Astrocyte of the hippocampus (primary cell): ENCODE measurements around the gene SERINC5.

Experiments used
- DNase-seq: peaks from one replicate; pipeline ENCODE4 v3.0.0; 2011; ENCODE audit warnings: low read depth, low spot score

The SERINC5 gene

DNA sequence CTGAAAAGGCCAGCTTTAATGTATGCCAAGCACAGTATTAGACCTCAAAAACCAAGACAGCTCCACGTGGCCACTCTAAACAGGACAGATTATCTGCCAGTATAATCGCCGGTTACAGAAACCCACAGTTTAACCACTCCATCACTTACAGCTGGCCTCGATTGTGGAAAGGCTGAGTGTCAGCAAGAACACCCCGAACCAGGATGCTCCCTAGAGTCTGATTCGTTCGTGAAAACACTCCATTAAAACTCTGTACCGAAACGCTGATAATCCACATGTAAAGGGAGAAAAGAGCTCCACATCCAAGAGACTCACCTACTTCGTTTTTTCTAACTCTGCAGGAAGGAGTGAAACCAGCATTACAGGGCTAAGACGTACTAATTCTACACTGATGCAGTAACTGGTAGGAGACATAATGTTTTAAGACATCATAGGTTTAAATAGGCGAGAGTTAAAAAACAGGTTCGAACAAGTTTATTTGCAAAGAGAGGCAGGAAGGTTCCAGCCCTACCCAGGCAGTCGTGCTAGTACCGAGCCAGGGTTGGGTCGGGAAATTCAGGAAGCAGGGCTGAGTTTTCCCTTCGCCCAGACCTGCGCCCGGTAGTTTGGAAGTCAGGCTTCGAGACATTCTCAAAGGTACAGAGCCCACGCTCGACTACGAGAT lies 949 bp downstream of the SERINC5 start:
- peak; percentile 58 for DNase-seq

DNA sequence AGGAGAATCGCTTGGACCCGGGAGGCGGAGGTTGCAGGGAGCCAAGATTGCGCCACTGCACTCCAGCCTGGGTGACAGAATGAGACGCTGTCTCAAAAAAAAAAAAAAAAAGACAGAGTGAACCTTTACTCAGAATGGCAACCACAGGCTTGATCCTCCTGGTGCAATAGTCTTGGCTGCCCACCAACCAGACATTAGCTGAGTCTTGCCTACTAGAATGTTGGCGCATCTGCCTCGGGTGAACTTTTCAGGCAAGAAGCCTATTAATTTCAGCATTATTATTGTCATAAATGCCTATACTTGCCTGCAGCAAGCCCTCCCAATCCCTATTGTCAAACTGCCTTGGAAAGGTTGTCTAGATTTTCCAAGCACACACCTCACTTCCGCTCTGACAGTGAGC lies 4.2 kb downstream of the SERINC5 start:
- peak; percentile 20 for DNase-seq

DNA sequence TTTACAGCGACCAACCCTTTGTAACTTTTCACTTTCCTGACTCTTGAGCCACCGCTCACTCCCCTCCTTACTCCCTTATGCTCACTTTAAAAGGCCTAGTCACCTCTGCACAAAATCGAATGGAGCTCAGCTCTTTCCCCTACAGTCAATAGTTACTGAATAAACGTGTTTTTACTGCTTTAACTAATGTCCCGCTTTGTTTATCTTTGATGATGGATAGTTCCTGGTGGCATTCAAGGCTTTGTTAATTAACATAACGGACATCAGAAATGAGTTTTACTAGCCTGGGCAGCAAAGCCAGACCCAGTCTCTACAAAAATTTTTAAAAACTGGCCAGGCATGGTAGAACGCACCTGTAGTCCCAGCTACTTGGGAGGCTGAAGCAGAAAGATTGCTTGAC lies 5.0 kb downstream of the SERINC5 start:
- no peak for DNase-seq

DNA sequence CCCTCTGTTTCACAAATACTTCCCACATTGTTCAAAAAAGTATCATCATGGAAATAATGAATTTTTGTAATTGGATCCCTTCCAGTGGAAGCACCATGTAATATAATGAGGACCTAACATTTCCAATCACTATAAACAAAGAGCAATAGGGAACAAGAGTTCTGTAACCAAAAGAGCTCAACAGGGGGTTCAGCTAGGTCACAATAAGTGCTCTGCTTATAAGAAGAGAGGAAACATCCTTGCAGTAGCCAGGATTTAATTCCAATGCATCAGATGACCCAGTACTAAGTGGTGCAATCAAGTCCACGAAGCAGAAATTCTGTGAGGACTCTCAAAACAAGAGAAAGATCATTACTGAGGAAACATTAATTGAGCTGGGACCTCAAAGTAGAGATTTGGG lies 5.9 kb downstream of the SERINC5 start:
- DNase-seq = no peak

DNA sequence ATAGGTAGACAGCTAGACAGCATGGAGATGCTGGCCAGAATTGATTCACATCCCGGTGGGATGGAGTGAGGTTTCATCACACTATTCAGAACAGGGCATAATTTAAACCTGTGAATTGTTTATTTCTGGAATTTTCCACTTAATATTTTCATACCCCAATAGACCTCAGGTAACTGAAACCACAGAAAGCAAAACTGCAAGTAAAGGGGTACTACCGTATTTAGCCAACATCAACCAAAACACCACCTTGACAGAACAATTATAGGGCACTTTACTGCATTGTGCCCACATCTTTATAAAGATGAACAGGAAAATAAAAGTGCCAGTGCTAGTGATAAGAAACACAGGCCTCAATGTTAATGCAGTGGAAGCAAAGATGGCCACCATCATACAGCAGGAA lies 7.5 kb downstream of the SERINC5 start:
- no peak for DNase-seq

DNA sequence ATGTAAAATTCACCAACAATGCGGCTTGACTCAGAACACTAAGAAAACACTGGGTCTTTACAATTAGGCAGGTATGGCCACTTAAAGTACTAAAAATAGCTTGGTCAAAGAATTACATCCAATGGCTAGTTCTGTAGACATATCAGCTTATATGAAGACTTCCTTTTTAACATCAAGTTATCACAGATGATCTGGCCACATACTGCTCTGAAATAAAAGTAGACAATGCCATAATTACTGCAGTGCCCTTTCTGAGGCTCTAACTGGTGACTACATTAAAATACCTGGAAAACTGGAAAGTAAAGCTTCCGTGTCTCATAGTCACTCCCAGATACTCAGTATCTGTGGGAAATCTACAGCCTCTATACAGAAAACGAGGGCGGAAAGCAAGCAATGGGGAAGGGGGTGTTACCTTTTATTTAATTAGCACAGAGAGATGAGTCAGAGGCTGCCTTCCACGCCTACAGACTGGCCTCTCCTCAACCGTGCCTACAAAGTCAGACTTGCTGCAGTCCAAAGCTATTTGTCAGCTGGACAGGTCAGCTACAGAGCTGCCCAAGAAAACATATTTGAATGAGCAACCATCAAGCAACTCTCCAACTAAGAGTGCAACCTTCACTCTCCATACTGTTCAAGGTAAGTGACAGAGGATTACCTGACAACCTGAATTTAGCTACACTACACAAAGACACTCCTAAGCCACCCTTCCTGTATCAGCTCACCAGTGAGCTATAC lies 8.7 kb downstream of the SERINC5 start:
- DNase-seq = peak; percentile 94

DNA sequence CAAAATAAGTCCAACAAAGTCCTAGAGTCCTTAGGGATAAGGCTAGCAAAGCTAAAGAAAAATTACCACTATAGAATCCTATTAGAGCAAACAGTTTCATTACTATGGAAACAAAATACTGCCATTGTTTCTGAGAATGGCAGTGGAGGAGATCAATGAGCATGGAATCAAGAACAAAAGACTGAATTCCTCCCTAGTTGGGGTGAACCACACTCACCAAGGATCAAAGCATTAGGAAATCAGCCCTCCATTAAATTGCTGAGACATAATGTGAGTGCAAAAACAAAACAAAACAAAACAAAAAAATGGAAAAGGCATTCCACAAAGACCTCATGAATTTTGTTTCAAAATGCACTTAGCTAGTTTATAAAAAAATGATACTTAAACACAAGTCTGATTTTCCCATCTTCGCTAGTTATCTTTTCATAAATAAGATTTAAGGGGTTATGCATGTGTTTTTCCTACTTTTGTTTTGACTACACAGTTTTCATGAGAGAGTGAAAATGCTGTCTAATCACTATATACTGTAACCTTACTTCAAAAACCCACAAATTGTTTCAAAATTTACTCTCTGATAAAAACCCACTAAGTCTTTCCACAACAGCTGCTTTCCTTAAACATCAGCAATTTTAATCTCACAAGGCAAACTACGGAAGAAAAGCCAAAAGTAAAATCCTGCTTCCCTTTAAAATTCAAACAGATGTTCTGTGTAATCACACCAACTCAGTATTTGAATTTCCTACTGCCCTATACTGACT lies 9.7 kb downstream of the SERINC5 start:
- peak; percentile 56 for DNase-seq

DNA sequence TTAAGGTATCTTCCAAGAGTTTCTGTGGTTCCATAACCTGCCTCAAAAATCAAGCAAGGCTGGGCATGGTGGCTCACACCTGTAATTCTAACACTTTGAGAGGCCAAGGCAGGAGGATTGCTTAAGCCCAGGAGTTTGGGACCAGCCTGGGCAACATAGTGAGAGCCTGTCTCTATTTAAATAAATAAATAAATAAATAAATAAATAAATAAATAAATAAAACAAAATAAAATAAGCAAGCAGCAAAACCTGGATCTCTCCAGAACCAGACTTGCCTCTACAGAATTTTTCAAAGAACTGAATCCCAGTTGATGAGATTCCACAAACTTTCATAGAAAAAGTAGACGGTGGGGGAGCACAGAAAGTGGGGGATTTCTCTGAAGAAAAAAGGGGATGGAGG lies 12.3 kb downstream of the SERINC5 start:
- DNase-seq = no peak

DNA sequence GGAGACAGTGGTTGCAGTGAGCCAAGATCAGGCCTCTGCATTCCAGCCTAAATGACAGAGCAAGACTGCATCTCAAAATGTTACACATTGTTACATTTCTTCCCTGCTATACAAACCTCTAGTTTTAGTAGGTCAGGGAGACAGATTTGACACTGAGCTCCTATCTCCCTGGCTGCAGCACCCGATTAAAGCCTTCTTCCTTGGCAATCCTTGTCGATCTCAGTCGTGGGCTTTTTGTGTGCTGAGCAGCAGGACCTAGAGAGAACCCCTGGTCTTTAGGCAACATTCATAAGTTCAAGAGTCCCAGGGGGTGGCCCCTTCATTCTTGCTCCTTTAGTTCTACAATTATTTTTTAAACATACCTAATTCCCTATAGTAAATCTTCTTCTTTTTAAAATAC lies 13.0 kb downstream of the SERINC5 start:
- DNase-seq = no peak

DNA sequence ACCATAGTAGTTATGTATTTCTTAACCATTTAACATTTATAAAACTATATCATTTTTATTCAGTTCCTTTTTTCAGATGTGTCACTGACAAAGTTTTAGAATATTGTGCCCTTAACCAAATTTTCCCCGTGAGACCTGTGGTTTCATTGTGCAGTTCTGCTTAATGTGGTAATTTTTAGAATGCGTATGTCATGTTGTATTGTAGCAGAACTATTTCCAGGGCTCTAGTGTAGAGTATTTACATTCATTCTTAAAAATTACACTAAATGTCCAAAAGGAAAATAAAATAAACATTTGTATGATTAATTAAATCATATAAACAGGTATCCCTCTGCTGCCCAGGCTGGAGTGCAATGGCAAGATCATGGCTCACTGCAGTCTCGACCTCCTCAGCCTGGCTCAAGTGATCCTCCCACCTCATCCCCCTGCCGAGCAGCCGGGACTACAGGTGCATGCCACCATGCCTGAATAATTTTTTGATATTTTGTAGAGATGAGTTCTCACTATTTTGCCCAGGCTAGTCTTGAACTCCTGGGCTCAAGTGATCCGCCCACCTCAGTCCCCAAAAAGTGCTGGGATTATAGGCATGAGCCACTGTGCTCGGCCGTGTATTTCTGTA lies 15.4 kb downstream of the SERINC5 start:
- DNase-seq = no peak

DNA sequence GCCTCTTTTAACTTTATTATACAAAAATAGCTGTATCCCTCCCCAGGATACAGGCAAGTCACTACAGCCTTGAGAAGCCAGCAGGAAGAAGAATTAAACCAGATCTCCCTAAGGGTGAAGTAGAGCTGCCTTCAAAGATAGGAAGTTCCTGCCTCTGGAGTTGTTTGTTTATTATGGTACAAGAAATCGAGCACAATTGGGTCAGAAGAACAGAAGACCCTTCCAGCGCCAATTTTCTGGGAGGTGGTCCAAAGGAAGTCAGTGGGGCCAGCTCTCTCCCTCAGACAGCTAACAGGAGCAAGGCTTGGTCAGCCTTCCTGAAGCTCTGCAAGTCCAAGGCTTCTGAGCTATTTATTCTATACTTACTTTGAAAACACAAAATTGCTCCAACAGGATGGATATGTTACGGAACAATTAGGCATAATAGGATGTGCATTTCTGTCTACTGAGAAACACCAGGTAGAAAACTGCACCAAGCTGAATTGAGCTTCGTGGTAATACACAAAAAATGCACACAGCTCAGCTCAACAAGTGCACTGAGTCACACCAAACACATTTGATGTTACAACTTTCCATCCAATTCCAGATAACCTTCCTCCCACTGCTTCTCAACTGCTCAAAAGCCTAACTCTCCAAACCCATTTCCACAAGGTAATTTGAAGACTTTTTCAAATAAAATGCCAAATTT lies 16.0 kb downstream of the SERINC5 start:
- DNase-seq = peak; percentile 20

DNA sequence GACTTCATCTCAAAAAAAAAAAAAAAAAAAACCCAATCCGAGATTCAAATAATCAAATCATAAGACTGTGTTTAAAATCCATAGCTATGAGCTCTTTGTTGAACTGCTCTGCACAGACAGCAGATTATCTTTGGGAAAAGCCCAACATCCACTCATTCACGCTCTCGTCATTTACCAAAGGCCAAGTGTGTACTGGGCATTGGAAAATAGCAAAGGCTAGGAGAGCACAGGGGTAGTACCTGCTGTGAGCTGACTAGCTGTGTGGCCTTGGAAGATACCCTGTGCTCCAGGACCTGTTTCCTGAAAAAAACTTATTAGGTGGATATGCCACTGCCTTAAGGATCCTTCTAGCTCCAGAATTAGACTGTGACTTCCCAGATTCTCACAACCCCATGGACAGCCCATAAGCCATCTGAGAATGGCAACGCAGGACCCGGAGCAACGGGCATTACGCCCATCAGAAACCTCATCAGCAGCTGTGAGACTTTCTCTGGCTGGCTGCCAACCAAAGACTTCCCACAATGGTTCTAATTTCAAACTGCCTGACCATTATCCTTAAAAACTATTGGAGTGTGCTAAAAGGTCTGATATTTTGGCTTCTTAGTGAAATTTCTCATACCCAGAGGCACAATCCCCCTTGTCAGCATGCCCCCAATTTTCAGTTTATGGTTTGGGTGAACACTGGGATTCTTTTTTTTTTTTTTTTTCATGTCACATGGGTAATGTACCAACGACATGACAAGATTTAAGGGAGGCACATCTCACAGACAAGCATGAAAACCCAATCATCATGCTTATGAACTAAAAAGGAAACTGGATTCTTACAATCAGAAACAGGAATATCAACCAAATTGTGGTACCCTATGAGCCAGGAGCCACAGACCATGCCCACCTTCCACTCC lies 16.8 kb downstream of the SERINC5 start:
- peak; percentile 87 for DNase-seq

DNA sequence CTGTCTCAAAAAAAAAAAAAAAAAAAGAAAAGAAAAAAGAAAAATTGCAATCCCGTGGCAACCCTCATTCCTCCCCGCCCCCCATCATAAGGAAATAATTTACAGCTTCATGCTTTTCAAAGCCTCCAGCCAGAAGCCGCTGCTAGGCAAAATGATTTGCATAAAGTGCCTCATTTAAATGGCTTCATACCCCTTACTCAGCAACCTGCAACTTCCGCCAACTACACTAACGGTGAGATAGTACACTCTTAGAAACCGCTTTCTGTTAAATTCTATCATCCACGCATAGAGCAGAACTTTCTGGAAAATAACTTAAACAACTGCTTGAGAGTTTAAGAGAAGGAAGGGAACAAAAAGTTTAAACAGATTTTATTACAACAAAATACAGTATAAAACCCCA lies 17.8 kb downstream of the SERINC5 start:
- DNase-seq = no peak

DNA sequence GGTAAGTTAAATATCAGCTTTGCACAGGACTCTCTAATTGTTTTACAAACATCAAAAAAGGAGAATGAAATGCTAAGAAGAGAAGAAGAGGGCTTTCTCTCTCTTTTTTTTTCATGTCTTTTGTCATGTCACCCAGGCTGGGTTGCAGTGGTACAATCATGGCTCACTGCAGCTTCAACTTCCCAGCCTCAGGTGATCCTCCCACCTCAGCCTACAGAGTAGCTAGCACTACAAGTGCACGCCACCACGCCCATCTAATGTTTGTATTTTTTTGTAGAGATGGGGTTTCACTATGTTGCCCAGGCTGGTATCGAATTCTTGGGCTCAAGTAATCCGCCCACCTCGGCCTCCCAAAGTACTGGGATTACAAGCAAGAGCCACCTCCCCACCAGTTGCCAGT lies 18.6 kb downstream of the SERINC5 start:
- no peak for DNase-seq

DNA sequence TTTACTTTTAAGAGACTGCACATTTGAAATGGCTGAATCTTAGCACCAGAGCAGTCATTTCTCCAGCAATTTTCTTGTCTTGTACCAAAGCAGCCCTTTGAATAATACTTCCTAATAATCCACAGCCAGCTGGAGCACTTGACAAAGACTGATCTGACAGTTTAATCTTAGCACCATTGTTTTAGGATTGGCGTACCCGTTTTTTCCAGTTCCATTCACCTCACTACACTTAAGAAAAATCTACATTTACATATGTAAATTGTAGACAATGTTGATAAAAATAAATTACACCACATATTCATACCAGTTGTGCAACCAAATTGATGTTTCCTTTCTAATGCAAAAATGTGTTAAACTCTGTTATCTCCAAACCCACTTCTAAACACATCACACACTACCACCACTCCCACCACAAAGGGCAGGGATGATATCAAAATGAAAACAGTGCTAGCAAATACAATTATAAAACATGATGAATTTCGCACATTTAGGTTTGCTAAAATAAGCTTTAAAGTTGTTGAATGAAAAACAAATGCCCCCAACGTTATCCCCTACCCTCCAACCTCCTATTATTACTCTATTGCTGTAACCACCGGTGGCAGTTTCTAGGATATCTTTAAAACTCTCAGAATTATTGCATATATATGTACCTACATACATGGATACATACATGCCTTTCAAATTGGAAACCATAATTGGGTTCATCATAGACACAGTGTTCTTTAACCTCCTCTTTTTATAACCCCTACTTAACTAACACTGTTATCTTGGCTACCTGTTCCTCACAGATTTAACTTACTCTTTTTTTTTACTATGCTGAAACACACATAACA lies 21.5 kb downstream of the SERINC5 start:
- no peak for DNase-seq

DNA sequence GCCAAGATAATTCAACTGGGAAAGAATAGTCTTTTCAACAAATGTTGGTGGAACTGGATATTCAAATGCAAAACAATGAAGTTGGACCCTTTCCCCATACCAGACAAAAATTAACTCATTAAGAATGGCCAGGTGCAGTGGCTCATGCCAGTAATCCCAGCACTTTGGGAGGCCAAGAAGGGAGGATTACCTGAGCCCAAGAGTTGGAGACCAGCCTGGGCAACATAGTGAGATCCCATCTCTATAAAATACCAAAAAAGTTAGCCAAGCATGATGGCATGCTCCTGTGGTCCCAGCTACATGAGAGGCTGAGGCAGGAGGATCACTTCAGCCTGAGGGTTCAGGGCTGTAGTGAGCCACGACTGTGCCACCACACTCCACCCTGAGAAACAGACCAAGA lies 24.2 kb downstream of the SERINC5 start:
- no peak for DNase-seq

DNA sequence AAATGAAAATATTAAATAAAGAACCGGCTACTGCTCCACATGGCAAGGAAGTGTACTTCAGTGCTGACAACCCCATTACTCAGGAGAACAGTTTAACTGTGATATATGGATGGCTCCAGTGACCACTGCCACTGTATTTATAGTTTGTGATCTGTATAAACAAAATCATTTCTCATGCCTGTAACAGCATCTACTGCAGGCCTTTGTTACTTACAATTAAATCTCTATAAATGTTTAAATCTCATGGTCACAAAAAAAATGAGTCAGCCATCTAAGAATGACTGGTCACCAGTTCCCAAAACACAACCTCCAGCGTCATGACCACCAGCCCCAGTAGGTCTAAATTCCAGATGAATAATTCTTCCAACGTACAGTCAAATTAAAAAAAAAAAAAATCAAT lies 24.6 kb downstream of the SERINC5 start:
- DNase-seq = peak; percentile 81

DNA sequence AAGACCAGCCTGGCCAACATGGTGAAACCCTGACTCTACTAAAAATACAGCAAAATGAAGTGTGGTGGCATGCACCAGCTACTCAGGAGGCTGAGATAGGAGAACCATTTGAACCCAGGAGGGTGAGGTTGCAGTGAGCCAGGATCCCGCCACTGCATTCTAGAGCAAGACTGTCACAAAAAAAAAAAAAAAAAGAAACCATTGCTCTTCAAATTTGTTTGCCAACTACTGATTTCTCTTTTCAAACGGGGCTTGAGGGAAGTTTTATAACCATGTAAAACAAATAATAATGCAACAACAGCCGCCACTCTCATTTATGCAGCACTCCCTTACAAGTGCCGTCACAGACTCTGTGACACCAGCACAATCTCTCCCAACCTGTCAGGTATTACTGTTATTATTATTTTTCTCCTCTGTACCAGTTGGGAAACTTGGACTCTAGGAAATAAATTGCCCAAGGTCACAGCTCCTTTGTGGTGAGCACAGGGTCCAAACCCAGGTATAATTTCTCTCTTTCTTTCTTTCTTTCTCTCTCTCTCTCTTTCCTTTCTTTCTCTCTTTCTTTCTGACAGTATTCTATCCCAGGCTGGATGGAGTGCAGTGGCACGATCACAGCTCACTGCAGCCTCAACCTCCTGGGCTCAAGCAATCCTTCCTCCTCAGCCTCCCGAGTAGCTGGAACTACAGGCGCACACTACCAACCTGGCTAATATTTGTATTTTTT lies 25.4 kb downstream of the SERINC5 start:
- DNase-seq = no peak

DNA sequence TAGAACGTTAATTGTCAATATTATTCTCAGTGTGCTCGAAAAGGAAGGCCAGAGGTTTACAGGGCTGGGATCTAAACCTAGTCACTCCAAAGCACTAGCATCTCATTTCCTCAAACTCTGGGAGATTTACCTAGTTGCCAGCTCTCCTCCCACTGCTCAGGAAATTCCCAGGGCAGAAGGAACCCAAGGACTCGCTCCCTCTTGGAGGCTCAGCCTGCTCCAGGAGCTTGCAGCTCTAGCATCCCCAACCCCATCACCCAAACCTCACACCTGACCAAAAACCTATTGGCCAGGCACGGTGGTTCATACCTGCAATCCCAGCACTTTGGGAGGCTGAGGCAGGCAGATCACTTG lies 26.0 kb downstream of the SERINC5 start:
- no peak for DNase-seq
